ENCODE data around the gene MYL9. TPM values are rescaled to one million over a fixed set of nuclear protein-coding genes. Genes with fewer than 3 reads are reported as not detected.

Gene MYL9
- total RNA-seq, 1 donor from 2014 or later: 709 TPM

Other genes with a start within 250 kb of the MYL9 start
- 113 TPM for gene DLGAP4, start 235.2 kb upstream of the MYL9 start, total RNA-seq
- gene TGIF2, start 32.1 kb downstream of the MYL9 start, total RNA-seq: 25.3 TPM
- gene RAB5IF, start 64.3 kb downstream of the MYL9 start, total RNA-seq: 33.1 TPM
- gene SLA2, start 104.7 kb downstream of the MYL9 start, total RNA-seq: 0.49 TPM
- gene NDRG3, start 204.6 kb downstream of the MYL9 start, total RNA-seq: 30.7 TPM
- 7.2 TPM for gene DSN1, start 232.2 kb downstream of the MYL9 start, total RNA-seq

Data from sciatic nerve (tissue), 1 donor.